PFSK-1 (cell line): Measurements from ENCODE around the gene VPS25.

Source experiments
- FOXP2 ChIP-seq: optimal IDR thresholded peaks from 2 replicates; pipeline ENCODE3; 2011; ENCODE audit warnings: borderline replicate concordance, control low read depth, inconsistent platforms; ENCODE audit not compliant: insufficient read depth; ENCODE audit errors: extremely low read length, extremely low read depth
- POLR2AphosphoS5 ChIP-seq: IDR thresholded peaks from 2 replicates; pipeline ENCODE4 v1.6.1; 2012; ENCODE audit warnings: low read depth, mild to moderate bottlenecking, control low read depth, low read length, moderate library complexity
- TAF1 ChIP-seq: IDR thresholded peaks from 2 replicates; pipeline ENCODE4 v1.6.1; 2012; ENCODE audit warnings: low read length, control low read depth, borderline replicate concordance; ENCODE audit not compliant: insufficient read depth

DNA sequence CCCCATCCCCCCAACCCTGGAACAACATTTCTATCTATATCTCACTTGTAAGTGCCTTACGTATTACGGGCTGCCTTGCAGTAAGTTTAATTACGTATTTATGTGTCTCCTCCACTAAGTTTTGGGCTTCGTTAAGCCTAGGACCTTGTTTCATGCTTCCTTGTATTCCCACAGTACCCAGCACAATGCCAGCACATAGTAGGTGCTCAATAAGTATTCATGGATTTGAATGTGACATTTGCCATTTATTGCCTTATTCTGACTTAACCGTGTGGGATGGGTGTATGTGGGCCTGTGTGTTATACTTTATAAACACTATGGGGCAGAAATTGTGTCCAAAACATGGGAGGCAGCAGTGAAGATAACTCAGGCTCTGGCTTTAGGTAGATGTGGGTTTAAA, 19.3 kb downstream of the VPS25 start:
- TF ChIP-seq POLR2AphosphoS5 (no peak), FOXP2 (no peak), TAF1 (no peak)
